Fibroblast of villous mesenchyme (primary cell): Measurements from ENCODE around the gene WNK2. TPM values are rescaled to one million over a fixed set of nuclear protein-coding genes. Genes with fewer than 3 reads are reported as not detected.

ENCODE experiments used
- DNase-seq: peaks from one replicate; pipeline ENCODE4 v3.0.0-alpha.2; 2010; ENCODE audit warnings: low read depth
- H3K4me3 ChIP-seq: 2 replicates; pipeline ENCODE4 v1.5.1; 2011; ENCODE audit warnings: low read depth, mild to moderate bottlenecking, low read length
- CTCF ChIP-seq: IDR thresholded peaks from 2 replicates; pipeline ENCODE4 v1.5.1; 2012; ENCODE audit warnings: low read depth, mild to moderate bottlenecking, low read length; ENCODE audit not compliant: insufficient read depth
- total RNA-seq: library from RNA; depleted of rRNA; stranded (reverse); fragments of >200 nt; gene quantifications from 2 replicates; pipeline ENCODE4 v1.2.3, GENCODE V29; 2012

Gene WNK2
- total RNA-seq = not detected in 2 replicates

- peak within 1 kb of the TSS; percentile 18 for H3K4me3 ChIP-seq
- no peak for TF ChIP-seq CTCF
- DNase-seq = no peak
Observed at GRCh38 chr9:93183663-93184431, at the start of gene WNK2. Gene WNK2, plus strand, starts transcription at chr9:93184139. Its CDS starts 791 bp downstream, at chr9:93184930.

GRCh38 chr9:93134740-93135444 is 49.0 kb upstream of the WNK2 start:
- DNase-seq = no peak
- H3K4me3 ChIP-seq = peak overlapping the region; percentile 78
- TF ChIP-seq CTCF = no peak

- TF ChIP-seq CTCF = no peak
- peak; percentile 54 for DNase-seq
- H3K4me3 ChIP-seq = no peak overlapping the region
Observed at GRCh38 chr9:93136011-93136440, 47.9 kb upstream of the WNK2 start.

- no peak for DNase-seq
- TF ChIP-seq CTCF = no peak
- no peak overlapping the region for H3K4me3 ChIP-seq
Observed at GRCh38 chr9:93137362-93137761, 46.6 kb upstream of the WNK2 start.

DNA sequence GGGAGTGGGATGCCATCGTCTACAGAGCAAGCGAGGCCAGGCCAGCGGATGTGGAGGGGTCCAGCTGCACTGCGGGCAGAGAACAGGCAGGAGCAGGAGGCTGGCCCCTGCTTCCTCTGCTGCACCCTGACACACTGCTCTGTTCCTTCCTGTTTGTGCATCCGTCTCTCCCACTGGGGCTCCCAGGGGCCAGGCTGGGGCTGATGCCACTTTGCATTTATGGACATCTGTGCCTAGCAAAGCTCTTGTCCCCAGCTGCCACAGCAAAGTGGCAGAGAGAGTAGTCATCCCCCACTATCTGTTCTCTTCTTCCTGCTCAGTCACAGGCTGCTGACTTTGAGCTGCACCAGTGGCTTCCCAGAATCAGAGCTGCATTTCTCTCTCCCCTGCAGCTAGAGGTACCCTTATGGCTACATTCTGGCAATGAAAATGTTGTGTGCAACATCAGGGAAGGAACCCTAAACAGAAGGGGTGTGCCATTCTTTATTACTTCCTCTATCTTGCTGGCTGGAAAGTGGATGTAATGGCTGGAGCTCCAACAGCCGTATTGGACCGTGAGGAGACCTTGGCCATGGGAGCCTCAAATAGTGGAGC is 45.7 kb upstream of the WNK2 start:
- H3K4me3 ChIP-seq = no peak overlapping the region
- no peak for DNase-seq
- no peak for TF ChIP-seq CTCF

GRCh38 chr9:93139365-93140182 is 44.4 kb upstream of the WNK2 start:
- no peak for TF ChIP-seq CTCF

More at GRCh38 chr9:93139365-93140182, 44.4 kb upstream of the WNK2 start:
- H3K4me3 ChIP-seq = no peak overlapping the region
- no peak for DNase-seq
